Measurements from ENCODE around the gene OR5H2. TPM values are rescaled to one million over a fixed set of nuclear protein-coding genes. Genes with fewer than 3 reads are reported as not detected.

OR5H2 gene
- total RNA-seq, result not detected

DNA sequence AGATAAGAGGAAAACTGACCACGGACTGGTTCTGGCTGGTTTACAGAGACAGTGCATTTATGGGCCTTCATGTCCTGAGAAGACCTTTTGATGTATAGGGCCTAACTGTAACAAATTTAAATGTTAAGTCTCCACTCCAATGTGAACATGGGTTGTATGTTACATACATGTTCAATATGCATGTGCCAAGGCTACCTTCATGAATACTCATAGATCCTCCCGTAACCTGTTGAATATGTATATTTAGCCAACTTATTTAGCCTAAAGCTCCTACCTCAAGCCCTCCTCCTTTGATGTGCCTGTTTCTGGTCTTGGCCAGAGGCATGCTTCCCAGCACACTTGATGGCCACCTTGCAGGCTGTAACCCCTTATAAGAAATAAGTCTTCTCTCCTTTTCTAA lies at the start of gene OR5H2:
OR5H2 (plus strand) TSS at position 301 of the 400 bp plus-strand sequence. CDS start 398 bp downstream, outside the sequence.

DNA sequence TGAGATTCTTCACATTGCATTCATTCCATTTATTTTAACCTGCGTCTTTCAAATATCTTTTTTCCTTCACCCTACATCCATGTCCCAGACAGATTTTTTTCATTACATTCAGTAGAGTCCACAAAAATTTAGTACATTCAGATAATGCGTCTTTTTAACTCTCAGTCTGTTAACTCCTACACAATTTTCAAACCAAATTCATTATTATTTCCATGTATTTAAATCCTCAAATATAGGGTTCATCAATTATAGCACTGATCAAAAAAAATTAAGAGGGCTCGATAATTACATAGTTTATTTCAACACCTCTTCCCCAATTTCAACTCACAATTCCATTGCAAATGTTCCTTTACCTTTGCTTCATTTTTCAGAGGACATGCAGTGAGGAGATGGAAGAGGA lies 18.4 kb upstream of the OR5H2 start, which contains the start of gene OR5H6:
OR5H6 (plus strand) TSS at position 301 of the 400 bp plus-strand sequence; CDS start at position 390, 89 bp downstream.

Other genes starting within 250 kb of the OR5H2 start
- gene GABRR3, start 247.2 kb upstream of the OR5H2 start, total RNA-seq, result not detected
- gene OR5AC2, start 195.3 kb upstream of the OR5H2 start, total RNA-seq, result not detected
- not detected for gene OR5H1, start 151.8 kb upstream of the OR5H2 start, total RNA-seq
- not detected for gene OR5H14, start 135.0 kb upstream of the OR5H2 start, total RNA-seq
- not detected for gene OR5H15, start 115.8 kb upstream of the OR5H2 start, total RNA-seq
- not detected for gene OR5H6, start 18.3 kb upstream of the OR5H2 start, total RNA-seq
- gene OR5K4, start 71.3 kb downstream of the OR5H2 start, total RNA-seq, result not detected
- not detected for gene OR5K3, start 108.2 kb downstream of the OR5H2 start, total RNA-seq
- gene OR5K1, start 180.7 kb downstream of the OR5H2 start, total RNA-seq, result not detected
- not detected for gene OR5K2, start 215.2 kb downstream of the OR5H2 start, total RNA-seq
- gene CLDND1, start 240.4 kb downstream of the OR5H2 start, total RNA-seq, result 100 to 1,000 TPM in 1 of 2 donors, 10 to 100 TPM in 1; 61.6 to 110 TPM
- gene GPR15, start 249.5 kb downstream of the OR5H2 start, total RNA-seq, result not detected